Measurements from ENCODE around the gene GTF3C6.
A peak's percentile ranks its signal among the peaks of the same experiment; 100 is the strongest.

GTF3C6 gene, protein sequence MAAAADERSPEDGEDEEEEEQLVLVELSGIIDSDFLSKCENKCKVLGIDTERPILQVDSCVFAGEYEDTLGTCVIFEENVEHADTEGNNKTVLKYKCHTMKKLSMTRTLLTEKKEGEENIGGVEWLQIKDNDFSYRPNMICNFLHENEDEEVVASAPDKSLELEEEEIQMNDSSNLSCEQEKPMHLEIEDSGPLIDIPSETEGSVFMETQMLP

DNA sequence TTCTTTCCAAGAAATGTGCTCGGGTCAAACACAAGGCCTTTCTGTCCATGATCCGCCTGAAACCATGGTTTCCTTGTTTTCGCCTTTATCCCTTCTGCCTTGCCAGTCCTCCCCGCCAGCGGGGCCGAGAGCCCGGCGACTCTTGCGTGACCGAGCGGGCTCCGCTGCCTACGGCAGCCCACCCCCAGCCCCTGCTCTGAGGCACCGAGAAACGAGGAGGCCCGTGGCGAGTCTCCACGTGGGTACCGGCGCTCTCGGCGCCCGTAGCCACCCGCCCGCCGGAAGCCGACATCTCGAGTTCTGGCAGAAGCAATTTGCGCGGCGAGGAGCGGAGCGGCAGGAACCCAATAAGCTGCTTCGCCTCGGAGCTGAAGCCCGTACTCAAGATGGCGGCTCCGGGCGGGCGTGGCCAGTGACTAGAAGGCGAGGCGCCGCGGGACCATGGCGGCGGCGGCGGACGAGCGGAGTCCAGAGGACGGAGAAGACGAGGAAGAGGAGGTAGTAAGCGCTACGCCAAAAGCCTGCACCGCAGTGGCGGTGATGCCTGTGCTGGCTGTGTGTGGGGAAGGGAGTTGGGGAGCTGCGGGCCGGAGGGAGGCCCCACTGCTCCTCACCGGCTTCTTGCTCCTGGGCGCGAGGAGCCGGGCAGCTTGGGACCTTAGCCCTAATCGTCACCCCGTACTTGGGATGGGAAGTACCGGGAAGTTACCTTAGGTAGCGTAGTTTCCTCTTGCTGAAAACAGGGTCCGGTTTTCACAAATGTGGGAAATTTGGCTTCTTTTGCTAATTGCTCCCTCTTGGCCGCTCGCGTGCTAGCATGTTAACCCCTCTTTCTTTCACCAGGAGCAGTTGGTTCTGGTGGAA, at the start of gene GTF3C6:
Gene GTF3C6 (plus strand): TSS at position 378 of the 864 bp plus-strand sequence. CDS start 64 bp downstream, at position 442.
- ChIA-PET CTCF (interaction anchor here (0.9 to 1.4 kb wide), 2 partner anchors 9 to 23 kb away, joined by 3 to 5 read pairs; partner anchors contain the start of gene RPF2), POLR2A (interaction anchor here (0.5 to 3.0 kb wide), 22 partner anchors 9 to 560 kb away, joined by 3 to 55 read pairs (median 4); partner anchors contain the start of genes AMD1, CDK19 and RPF2)
- Histone ChIP-seq H3K27ac (ENCODE audit: extremely low read depth, low read depth, low read length) (peak within 1 kb of the TSS; percentile 77), H3K36me3 (ENCODE audit: control insufficient read depth in 2 of 2, insufficient read depth in 1 of 2, low read length in 2 of 2) (peaks cover 28 to 37% of the 10 kb centered on the region in 2 experiments; a peak in 2 of 3 replicates), H3K4me3 (ENCODE audit: low read depth, low read length) (peak within 1 kb of the TSS; percentile 95), H3K4me1 (ENCODE audit: control insufficient read depth, insufficient read depth, low read length) (no peaks in the 10 kb centered on the region), H3K9me3 (ENCODE audit: control insufficient read depth, insufficient read depth, low read depth, low read length) (no peaks in the 10 kb centered on the region)
- TF ChIP-seq ZNF202 (tag by site-specific recombination; IDR thresholded peaks at IDR 0.05; ENCODE audit: borderline replicate concordance) (no peak), ZNF571 (tag by site-specific recombination; IDR thresholded peaks at IDR 0.05) (no peak), ZNF174 (tag by site-specific recombination; IDR thresholded peaks at IDR 0.05) (no peak), OVOL3 (tag by site-specific recombination; IDR thresholded peaks at IDR 0.05) (no peak), ZBTB11 (tag by site-specific recombination; conservative IDR thresholded peaks at IDR 0.05; ENCODE audit: low read depth) (peak; percentile 61), BCL6B (tag by site-specific recombination; IDR thresholded peaks at IDR 0.05) (no peak), ZNF449 (tag by site-specific recombination; IDR thresholded peaks at IDR 0.05) (no peak), ZNF341 (tag by site-specific recombination; IDR thresholded peaks at IDR 0.05; ENCODE audit: low read depth) (0 out of 2 replicates have a peak, but pooled peaks have one; percentile 43), ZNF645 (tag by site-specific recombination; IDR thresholded peaks at IDR 0.05) (no peak; the same call in 1 of the 2 replicates), ZNF239 (tag by site-specific recombination; IDR thresholded peaks at IDR 0.05) (no peak), ZFP3 (tag by site-specific recombination; IDR thresholded peaks at IDR 0.05; ENCODE audit: low read depth) (no peak), SALL2 (tag by site-specific recombination; IDR thresholded peaks at IDR 0.05; ENCODE audit: borderline replicate concordance) (no peak), ZNF48 (tag by site-specific recombination; IDR thresholded peaks at IDR 0.05) (no peak), ZNF654 (tag by site-specific recombination; IDR thresholded peaks at IDR 0.05; ENCODE audit: low read depth) (no peak), ZBTB10 (tag by site-specific recombination; IDR thresholded peaks at IDR 0.05) (peak; percentile 64; the same call in 1 of the 2 replicates), ZNF404 (tag by site-specific recombination; IDR thresholded peaks at IDR 0.05) (no peak), ZBTB44 (tag by site-specific recombination; IDR thresholded peaks at IDR 0.05) (no peak), ZNF112 (tag by site-specific recombination; IDR thresholded peaks at IDR 0.05) (no peak)
- TF ChIP-seq, protein P1, sequence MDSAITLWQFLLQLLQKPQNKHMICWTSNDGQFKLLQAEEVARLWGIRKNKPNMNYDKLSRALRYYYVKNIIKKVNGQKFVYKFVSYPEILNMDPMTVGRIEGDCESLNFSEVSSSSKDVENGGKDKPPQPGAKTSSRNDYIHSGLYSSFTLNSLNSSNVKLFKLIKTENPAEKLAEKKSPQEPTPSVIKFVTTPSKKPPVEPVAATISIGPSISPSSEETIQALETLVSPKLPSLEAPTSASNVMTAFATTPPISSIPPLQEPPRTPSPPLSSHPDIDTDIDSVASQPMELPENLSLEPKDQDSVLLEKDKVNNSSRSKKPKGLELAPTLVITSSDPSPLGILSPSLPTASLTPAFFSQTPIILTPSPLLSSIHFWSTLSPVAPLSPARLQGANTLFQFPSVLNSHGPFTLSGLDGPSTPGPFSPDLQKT (IDR thresholded peaks at IDR 0.05; ENCODE audit: borderline replicate concordance, low read depth, low read length) = no peak
- TF ChIP-seq, protein P2, sequence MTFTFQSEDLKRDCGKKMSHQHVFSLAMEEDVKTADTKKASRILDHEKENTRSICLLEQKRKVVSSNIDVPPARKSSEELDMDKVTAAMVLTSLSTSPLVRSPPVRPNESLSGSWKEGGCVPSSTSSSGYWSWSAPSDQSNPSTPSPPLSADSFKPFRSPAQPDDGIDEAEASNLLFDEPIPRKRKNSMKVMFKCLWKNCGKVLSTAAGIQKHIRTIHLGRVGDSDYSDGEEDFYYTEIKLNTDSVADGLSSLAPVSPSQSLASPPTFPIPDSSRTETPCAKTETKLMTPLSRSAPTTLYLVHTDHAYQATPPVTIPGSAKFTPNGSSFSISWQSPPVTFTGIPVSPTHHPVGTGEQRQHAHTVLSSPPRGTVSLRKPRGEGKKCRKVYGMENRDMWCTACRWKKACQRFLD (tag by site-specific recombination; IDR thresholded peaks at IDR 0.05) = no peak
